H9 (cell line): ENCODE measurements around the gene LRMDA. TPM values are rescaled to one million over a fixed set of nuclear protein-coding genes. Genes with fewer than 3 reads are reported as not detected.

ENCODE experiments used
- DNase-seq: peaks from one replicate; pipeline ENCODE4 v3.0.0-alpha.2; 2017
- H2AFZ ChIP-seq: one replicate; pipeline ENCODE4 v1.6.1; 2013; ENCODE audit warnings: mild to moderate bottlenecking, low read length, control low read depth, moderate library complexity
- H2AK5ac ChIP-seq: 2 replicates; pipeline ENCODE4 v1.6.1; 2013; ENCODE audit warnings: low read length, control low read depth, mixed read lengths; ENCODE audit not compliant: insufficient read length
- H2BK120ac ChIP-seq: one replicate; pipeline ENCODE4 v1.6.1; 2013; ENCODE audit warnings: low read depth, mild to moderate bottlenecking, low read length, control low read depth, inconsistent platforms; ENCODE audit not compliant: poor library complexity, severe bottlenecking
- H2BK12ac ChIP-seq: 2 replicates; pipeline ENCODE4 v1.6.1; 2013; ENCODE audit warnings: low read length, control low read depth, mixed read lengths, low read depth; ENCODE audit not compliant: insufficient read length
- H2BK15ac ChIP-seq: 2 replicates; pipeline ENCODE4 v1.6.1; 2013; ENCODE audit warnings: low read depth, low read length, control low read depth
- H2BK20ac ChIP-seq: one replicate; pipeline ENCODE4 v1.6.1; 2013; ENCODE audit warnings: low read depth, mild to moderate bottlenecking, low read length, control low read depth, inconsistent platforms; ENCODE audit not compliant: poor library complexity, severe bottlenecking
- H2BK5ac ChIP-seq: 2 replicates; pipeline ENCODE4 v1.6.1; 2013; ENCODE audit warnings: low read length, control low read depth, mixed read lengths; ENCODE audit not compliant: insufficient read length
- H3K14ac ChIP-seq: 2 replicates; pipeline ENCODE4 v1.6.1; 2013; ENCODE audit warnings: low read length, control low read depth; ENCODE audit not compliant: insufficient read depth
- H3K18ac ChIP-seq: 2 replicates; pipeline ENCODE4 v1.6.1; 2013; ENCODE audit warnings: low read depth, mild to moderate bottlenecking, mixed read lengths, low read length, control low read depth; ENCODE audit not compliant: insufficient read length
- H3K23ac ChIP-seq: 2 replicates; pipeline ENCODE4 v1.6.1; 2013; ENCODE audit warnings: low read length, control low read depth, mixed read lengths, low read depth; ENCODE audit not compliant: insufficient read length
- H3K23me2 ChIP-seq: 2 replicates; pipeline ENCODE4 v1.6.1; 2013; ENCODE audit warnings: low read depth, mild to moderate bottlenecking, mixed read lengths, low read length, control low read depth; ENCODE audit not compliant: insufficient read length, poor library complexity, severe bottlenecking
- H3K27ac ChIP-seq: 2 replicates; pipeline ENCODE4 v1.5.1; 2013; ENCODE audit warnings: low read length, control low read depth, mixed read lengths, low read depth; ENCODE audit not compliant: insufficient read length
- H3K27me3 ChIP-seq: 2 replicates; pipeline ENCODE4 v1.6.1; 2013; ENCODE audit warnings: low read length, control low read depth, inconsistent platforms; ENCODE audit not compliant: insufficient read depth
- H3K4ac ChIP-seq: 2 replicates; pipeline ENCODE4 v1.6.1; 2013; ENCODE audit warnings: low read depth, mild to moderate bottlenecking, control low read depth, inconsistent platforms, low read length, moderate library complexity
- H3K4me1 ChIP-seq: 2 replicates; pipeline ENCODE4 v1.6.1; 2013; ENCODE audit warnings: low read length, control low read depth, inconsistent platforms; ENCODE audit not compliant: insufficient read depth
- H3K4me2 ChIP-seq: 2 replicates; pipeline ENCODE4 v1.6.1; 2013; ENCODE audit warnings: low read length, control low read depth, mixed read lengths; ENCODE audit not compliant: insufficient read length, insufficient read depth
- H3K56ac ChIP-seq: 2 replicates; pipeline ENCODE4 v1.6.1; 2013; ENCODE audit warnings: low read depth, mild to moderate bottlenecking, mixed read lengths, low read length, control low read depth; ENCODE audit not compliant: insufficient read length
- H3K79me1 ChIP-seq: 2 replicates; pipeline ENCODE4 v1.6.1; 2013; ENCODE audit warnings: low read depth, mild to moderate bottlenecking, moderate library complexity, low read length, control low read depth, inconsistent platforms; ENCODE audit not compliant: insufficient read depth, poor library complexity, severe bottlenecking
- H3K79me2 ChIP-seq: 2 replicates; pipeline ENCODE4 v1.6.1; 2013; ENCODE audit warnings: low read length, control low read depth, inconsistent platforms; ENCODE audit not compliant: insufficient read depth
- H3K9ac ChIP-seq: 2 replicates; pipeline ENCODE4 v1.6.1; 2013; ENCODE audit warnings: low read length, control low read depth, mixed read lengths; ENCODE audit not compliant: insufficient read length; ENCODE audit errors: extremely low read depth
- H3K9me3 ChIP-seq: one replicate; pipeline ENCODE4 v1.6.1; 2013; ENCODE audit warnings: low read depth, low read length, inconsistent platforms; ENCODE audit not compliant: control insufficient read depth
- H3T11ph ChIP-seq: one replicate; pipeline ENCODE4 v1.6.1; 2013; ENCODE audit warnings: mild to moderate bottlenecking, low read length, control low read depth, inconsistent platforms
- H4K20me1 ChIP-seq: one replicate; pipeline ENCODE4 v1.6.1; 2013; ENCODE audit not compliant: control insufficient read depth, insufficient read length, insufficient read depth
- H4K5ac ChIP-seq: 2 replicates; pipeline ENCODE4 v1.6.1; 2013; ENCODE audit warnings: low read depth, mild to moderate bottlenecking, mixed read lengths, low read length, control low read depth; ENCODE audit not compliant: insufficient read length
- H4K8ac ChIP-seq: replicated peaks from 2 replicates; pipeline ENCODE4 v1.6.1; 2013; ENCODE audit warnings: low read length, control low read depth, mixed read lengths, low read depth; ENCODE audit not compliant: insufficient read length
- H4K91ac ChIP-seq: 2 replicates; pipeline ENCODE4 v1.6.1; 2013; ENCODE audit warnings: low read depth, mild to moderate bottlenecking, moderate library complexity, mixed read lengths, low read length, control low read depth; ENCODE audit not compliant: insufficient read length
- H3K27ac Mint-ChIP-seq, 3 experiments: 2 replicates in 2 of 3; 3 replicates in 1 of 3; pipeline ENCODE4 v1.8.0; 2020 to 2021; ENCODE audit warnings: mixed read lengths in 3 of 3, mild to moderate bottlenecking in 1 of 3, moderate library complexity in 1 of 3
- H3K27me3 Mint-ChIP-seq: 2 replicates; pipeline ENCODE4 v1.8.0; 2021; ENCODE audit warnings: low read depth, mild to moderate bottlenecking, moderate library complexity, mixed read lengths
- H3K36me3 Mint-ChIP-seq, 3 experiments: 2 replicates in 2 of 3; 3 replicates in 1 of 3; pipeline ENCODE4 v1.8.0; 2020 to 2021; ENCODE audit warnings: low read depth in 3 of 3, mixed read lengths in 3 of 3; ENCODE audit not compliant: insufficient read depth in 1 of 3
- H3K4me1 Mint-ChIP-seq, 2 experiments: 2 replicates each; pipeline ENCODE4 v1.8.0; 2020; ENCODE audit warnings: mixed read lengths in 2 of 2
- H3K4me3 Mint-ChIP-seq, 2 experiments: 2 replicates in 1 of 2; 3 replicates in 1 of 2; pipeline ENCODE4 v1.8.0; 2020 to 2021; ENCODE audit warnings: mild to moderate bottlenecking in 2 of 2, mixed read lengths in 2 of 2, moderate library complexity in 1 of 2
- H3K9me3 Mint-ChIP-seq, 2 experiments: 2 replicates in 1 of 2; 3 replicates in 1 of 2; pipeline ENCODE4 v1.8.0; 2020; ENCODE audit warnings: mild to moderate bottlenecking in 2 of 2, mixed read lengths in 2 of 2, moderate library complexity in 1 of 2
- WGBS: extraction: QIAGEN DNeasy Blood & Tissue Kit; methylation state at CpG from one replicate; pipeline ENCODE4 v1.1.7; 2013; ENCODE audit warnings: missing lambda C conversion rate, low lambda C conversion rate, mixed read lengths; ENCODE audit not compliant: insufficient read length; ENCODE audit errors: extremely low coverage; 5-methylcytosine and 5-hydroxymethylcytosine counted together
- total RNA-seq: library from RNA; stranded (reverse); gene quantifications from 2 replicates; pipeline ENCODE4 v1.2.1, GENCODE V29; 2021
- TF ChIP-seq, protein P1 (sequence below): fragments of 200-600 bp; sonication (generic); conservative IDR thresholded peaks from 3 replicates; pipeline ENCODE4 v1.8.0; 2021; ENCODE audit warnings: antibody characterized with exemption, mild to moderate bottlenecking

The LRMDA gene
- total RNA-seq, 1 experiment from 2014 or later: 1.8 TPM

DNA sequence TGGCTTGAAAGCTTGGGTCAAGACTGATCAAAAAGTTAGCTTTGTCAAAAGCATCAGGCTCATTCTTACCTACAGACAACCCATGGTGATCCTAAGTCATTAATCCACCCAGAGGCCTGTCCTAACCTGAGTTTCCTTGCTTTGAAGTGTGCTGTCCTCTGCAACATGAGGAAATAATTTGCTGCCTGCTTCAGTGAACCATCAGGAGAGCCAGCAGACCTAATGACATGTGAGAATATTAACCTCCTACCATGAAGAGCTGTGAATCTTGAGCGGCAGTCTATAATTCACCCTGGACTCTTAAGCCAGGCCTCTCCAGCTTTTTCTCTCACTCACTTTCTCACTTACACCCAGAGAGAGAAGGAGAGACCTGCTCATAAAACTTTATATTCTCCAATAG is 590.0 kb downstream of the LRMDA start:
- Histone ChIP-seq H3K23ac (no peak overlapping the region), H3K4me2 (no peak overlapping the region), H3K23me2 (no peaks in the 10 kb centered on the region), H3K18ac (no peak overlapping the region), H3K9ac (no peak overlapping the region), H2AK5ac (no peak overlapping the region), H3K4ac (no peak overlapping the region), H2BK20ac (no peak overlapping the region), H3T11ph (no peak overlapping the region), H3K79me2 (no peaks in the 10 kb centered on the region), H2BK5ac (no peak overlapping the region), H2AFZ (no peak overlapping the region), H3K14ac (no peak overlapping the region), H2BK120ac (no peak overlapping the region), H4K91ac (no peak overlapping the region), H3K4me1 (no peaks in the 10 kb centered on the region), H4K8ac (no peak overlapping the region), H3K79me1 (no peaks in the 10 kb centered on the region), H4K20me1 (no peaks in the 10 kb centered on the region), H2BK12ac (no peak overlapping the region), H2BK15ac (no peak overlapping the region), H3K27me3 (no peaks in the 10 kb centered on the region), H3K9me3 (no peaks in the 10 kb centered on the region), H4K5ac (no peak overlapping the region), H3K27ac (no peak overlapping the region), H3K56ac (no peak overlapping the region)
- no peak for DNase-seq
- H3K27ac Mint-ChIP-seq: no peak overlapping the region
- no peak overlapping the region for H3K4me3 Mint-ChIP-seq
- TF ChIP-seq, protein P1, sequence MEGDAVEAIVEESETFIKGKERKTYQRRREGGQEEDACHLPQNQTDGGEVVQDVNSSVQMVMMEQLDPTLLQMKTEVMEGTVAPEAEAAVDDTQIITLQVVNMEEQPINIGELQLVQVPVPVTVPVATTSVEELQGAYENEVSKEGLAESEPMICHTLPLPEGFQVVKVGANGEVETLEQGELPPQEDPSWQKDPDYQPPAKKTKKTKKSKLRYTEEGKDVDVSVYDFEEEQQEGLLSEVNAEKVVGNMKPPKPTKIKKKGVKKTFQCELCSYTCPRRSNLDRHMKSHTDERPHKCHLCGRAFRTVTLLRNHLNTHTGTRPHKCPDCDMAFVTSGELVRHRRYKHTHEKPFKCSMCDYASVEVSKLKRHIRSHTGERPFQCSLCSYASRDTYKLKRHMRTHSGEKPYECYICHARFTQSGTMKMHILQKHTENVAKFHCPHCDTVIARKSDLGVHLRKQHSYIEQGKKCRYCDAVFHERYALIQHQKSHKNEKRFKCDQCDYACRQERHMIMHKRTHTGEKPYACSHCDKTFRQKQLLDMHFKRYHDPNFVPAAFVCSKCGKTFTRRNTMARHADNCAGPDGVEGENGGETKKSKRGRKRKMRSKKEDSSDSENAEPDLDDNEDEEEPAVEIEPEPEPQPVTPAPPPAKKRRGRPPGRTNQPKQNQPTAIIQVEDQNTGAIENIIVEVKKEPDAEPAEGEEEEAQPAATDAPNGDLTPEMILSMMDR: no peak
- WGBS: no CpG with 5 or more reads among the region's 1 CpG
- no peaks in the 10 kb centered on the region for H3K36me3 Mint-ChIP-seq
- no peaks in the 10 kb centered on the region for H3K27me3 Mint-ChIP-seq
- H3K4me1 Mint-ChIP-seq: no peaks in the 10 kb centered on the region
- no peaks in the 10 kb centered on the region for H3K9me3 Mint-ChIP-seq
